GM18909 (cell line): ENCODE measurements around the gene PPP2R3C.
"Not testable (repeated sequence)": the region's sequence is repeated elsewhere in the genome, so short reads cannot be mapped to it uniquely, and the experiment has no call there.

ENCODE experiments used
- ATAC-seq: cut with Tn5 transposase; IDR thresholded peaks from one replicate; pipeline ENCODE4 v1.9.1; 2021; ENCODE audit warnings: mild to moderate bottlenecking; ENCODE audit not compliant: unreplicated experiment, poor library complexity

Gene PPP2R3C

DNA sequence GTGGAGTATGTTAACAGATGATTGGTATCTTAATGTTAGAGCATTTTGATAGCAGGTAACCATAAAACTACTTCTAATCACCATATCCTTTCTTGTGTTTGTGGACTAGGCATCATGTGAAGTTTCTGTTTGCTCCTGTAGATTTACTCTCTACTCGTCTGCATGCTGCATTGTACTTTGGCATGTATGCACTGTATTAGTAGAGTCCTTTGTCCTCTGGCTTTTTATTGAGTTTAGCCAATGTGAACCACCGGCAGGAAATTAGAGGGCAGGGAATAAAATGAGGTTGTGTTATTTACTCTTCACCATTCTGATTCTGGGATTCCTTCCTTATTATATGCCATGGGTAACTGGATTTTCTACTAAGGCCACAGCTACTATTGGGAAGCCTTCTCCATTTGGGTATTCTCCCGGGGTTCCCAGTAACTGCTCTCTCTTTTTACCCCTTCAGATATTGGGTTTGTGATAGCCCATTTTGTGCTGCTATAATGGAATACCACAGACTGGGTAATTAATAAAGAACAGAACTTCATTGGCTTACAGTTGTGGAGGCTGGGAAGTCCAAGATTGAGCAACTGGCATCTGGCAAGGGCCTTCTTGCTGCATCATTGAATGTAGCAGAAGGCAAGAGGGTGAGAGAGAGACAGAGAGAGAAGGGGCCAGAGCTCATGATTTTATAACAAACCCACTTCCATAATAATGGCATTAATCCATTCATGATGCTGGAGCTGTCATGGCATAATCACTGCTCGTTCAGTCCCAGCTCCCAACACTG is 53.4 kb downstream of the PPP2R3C start:
- no peak for ATAC-seq

GRCh38 chr14:35065731-35066130 is 56.1 kb downstream of the PPP2R3C start:
- ATAC-seq: not testable (repeated sequence)

DNA sequence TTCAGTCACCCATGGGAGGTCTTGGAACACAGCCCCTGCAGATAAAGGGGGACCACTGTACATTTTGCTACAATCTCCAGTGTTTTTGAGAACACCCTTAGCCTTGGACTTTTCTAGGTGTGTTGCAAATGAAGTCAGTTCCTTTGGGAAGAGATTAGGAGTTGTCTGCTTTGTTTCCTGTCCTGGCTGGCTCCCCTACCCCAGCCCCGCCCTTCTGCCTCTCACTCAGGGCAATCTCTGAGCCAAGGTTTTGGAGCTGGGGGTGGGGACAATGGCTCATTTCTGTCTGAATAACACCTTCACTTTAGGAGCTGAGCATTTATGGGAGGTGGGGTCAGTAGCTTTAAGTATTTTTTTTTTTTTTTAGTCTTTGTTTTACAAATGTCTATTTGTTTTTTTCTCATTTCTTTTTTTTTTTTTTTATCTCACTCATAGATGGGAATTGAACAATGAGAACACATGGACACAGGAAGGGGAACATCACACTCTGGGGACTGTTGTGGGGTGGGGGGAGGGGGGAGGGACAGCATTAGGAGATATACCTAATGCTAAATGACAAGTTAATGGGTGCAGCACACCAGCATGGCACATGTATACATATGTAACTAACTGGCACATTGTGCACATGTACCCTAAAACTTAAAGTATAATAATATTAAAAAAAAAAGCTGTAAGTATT is 60.5 kb downstream of the PPP2R3C start:
- not testable (repeated sequence) for ATAC-seq

GRCh38 chr14:35052637-35053036 is 69.2 kb downstream of the PPP2R3C start:
- ATAC-seq: no peak

- no peak for ATAC-seq
These were observed 70.0 kb downstream of the PPP2R3C start for GRCh38 chr14:35051796-35052195.

- no peak for ATAC-seq
These were observed 71.1 kb downstream of the PPP2R3C start for GRCh38 chr14:35050652-35051051.

GRCh38 chr14:35047976-35048513 is 73.7 kb downstream of the PPP2R3C start:
- no peak for ATAC-seq

GRCh38 chr14:35046751-35047536 is 74.8 kb downstream of the PPP2R3C start:
- peak; percentile 23 for ATAC-seq

DNA sequence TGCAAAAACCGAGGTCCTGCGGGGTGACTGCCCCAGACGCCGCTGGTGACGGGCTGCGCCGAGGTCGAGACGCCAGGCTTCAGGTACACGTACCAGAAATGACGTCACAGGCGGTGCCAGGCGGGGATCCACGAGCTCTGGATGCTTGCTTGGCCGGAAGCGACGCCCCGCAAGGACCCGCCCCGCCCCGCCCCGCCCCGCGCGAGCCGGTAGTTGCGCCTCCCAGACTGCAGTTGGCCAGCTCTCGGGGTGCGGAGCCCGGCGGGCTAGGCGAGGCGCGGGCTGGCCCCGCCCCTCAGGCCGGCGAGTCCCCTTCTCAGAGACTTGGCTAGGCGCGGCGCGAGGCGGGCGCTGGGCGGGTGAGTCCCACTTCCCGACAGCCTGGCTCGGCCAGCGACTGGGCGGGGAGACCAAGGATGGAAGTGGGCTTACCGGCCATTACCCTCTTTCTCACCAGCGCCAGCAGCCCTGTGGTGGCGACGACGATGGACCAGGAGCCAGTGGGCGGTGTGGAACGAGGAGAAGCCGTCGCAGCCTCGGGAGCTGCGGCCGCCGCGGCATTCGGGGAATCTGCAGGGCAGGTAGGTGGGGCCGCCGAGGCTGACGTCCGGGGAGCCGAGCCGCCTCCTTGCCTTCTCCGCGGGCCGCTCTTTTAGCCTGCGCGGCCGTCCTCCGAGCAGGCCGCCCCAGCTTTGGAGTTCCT is 75.6 kb downstream of the PPP2R3C start, which contains the start of gene FAM177A1:
Gene FAM177A1, plus strand, starts transcription at position 225 of the 703 bp plus-strand sequence. Its CDS starts 192 bp downstream, at position 417.
- peak; percentile 94 for ATAC-seq

DNA sequence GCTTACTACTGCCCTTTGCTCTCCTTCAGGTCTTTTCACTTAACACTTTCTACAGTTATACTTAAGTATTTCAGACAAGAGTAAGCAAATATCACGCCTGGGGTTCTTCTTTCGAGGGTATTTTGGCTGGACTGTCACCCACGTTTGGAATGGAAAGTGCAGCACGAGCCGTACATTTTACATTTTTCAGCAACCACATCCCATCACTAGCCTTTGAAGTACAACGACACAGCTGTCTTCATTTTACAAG is 76.1 kb downstream of the PPP2R3C start:
- no peak for ATAC-seq

- ATAC-seq: no peak
These were observed 76.6 kb downstream of the PPP2R3C start for GRCh38 chr14:35044939-35045797.

- ATAC-seq: no peak
These were observed 78.7 kb downstream of the PPP2R3C start for GRCh38 chr14:35043046-35043445.

- ATAC-seq: no peak
These were observed 79.2 kb downstream of the PPP2R3C start for GRCh38 chr14:35042632-35043031.

- not testable (repeated sequence) for ATAC-seq
These were observed 83.5 kb downstream of the PPP2R3C start for GRCh38 chr14:35038312-35038711.
